Urinary bladder (tissue), 4 donors: ENCODE measurements around the gene EHMT2. TPM values are rescaled to one million over a fixed set of nuclear protein-coding genes. Genes with fewer than 3 reads are reported as not detected.
"Not testable (repeated sequence)": the region's sequence is repeated elsewhere in the genome, so short reads cannot be mapped to it uniquely, and the experiment has no call there.

Experiments used
- DNase-seq: peaks from one replicate; pipeline ENCODE4 v3.0.0-alpha.2; 2015; ENCODE audit errors: extremely low spot score
- H3K27ac ChIP-seq: one replicate; pipeline ENCODE4 v1.5.1; 2013; ENCODE audit warnings: low read depth, mild to moderate bottlenecking, moderate library complexity
- H3K36me3 ChIP-seq: one replicate; pipeline ENCODE4 v1.6.1; 2013; ENCODE audit warnings: mild to moderate bottlenecking, moderate library complexity; ENCODE audit not compliant: insufficient read depth
- H3K4me1 ChIP-seq: one replicate; pipeline ENCODE4 v1.6.1; 2013; ENCODE audit warnings: mild to moderate bottlenecking, moderate library complexity; ENCODE audit not compliant: insufficient read depth
- H3K4me3 ChIP-seq: one replicate; pipeline ENCODE4 v1.5.1; 2013; ENCODE audit warnings: low read depth, low read length
- WGBS: extraction: QIAGEN DNeasy Blood & Tissue Kit; methylation state at CpG from one replicate; pipeline ENCODE4 v1.1.7; 2013; 5-methylcytosine and 5-hydroxymethylcytosine counted together
- polyA plus RNA-seq: library from polyadenylated mRNA; stranded (reverse); fragments of 200-250 nt; gene quantifications from one replicate; pipeline ENCODE4 v1.2.3, GENCODE V29; 2013
- total RNA-seq: library from RNA; depleted of rRNA; stranded (reverse); fragments of >200 nt; gene quantifications from one replicate; pipeline ENCODE4 v1.2.3, GENCODE V29; 2014
- donor health status: healthy with polysubstance abuse.
- donor health status: healthy.

EHMT2 gene
- total and polyA plus RNA-seq, 2 donors = 33.1 to 45.5 TPM

DNA sequence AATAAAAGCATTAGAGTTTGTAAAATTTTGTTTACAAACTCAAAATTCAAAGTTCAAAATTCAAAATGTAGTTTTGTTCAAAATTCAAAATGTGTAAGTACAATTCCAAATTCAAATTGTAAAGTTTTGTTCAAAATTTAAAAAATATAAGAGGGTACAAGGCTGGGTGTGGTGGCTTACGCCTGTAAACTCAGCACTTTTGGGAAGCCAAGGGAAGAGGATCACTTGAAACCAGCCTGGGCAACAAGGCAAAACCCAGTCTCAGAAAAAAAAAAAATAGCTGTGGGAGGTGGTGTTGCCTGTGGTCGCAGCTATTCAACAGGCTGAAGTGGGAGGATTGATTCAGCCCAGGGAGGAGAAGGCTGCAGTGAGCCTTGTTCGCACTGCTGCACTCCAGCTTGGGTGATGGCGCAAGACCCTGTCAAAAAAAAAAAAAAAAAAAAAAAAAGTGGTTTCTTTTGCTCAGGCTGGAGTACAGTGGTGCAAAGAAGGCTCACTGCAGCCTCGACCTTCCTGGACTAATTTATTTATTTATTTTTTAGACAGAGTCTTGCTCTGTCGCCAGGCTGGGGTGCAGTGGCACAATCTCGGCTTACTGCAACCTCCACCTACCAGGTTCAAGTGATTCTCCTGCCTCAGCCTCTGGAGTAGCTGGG, 9.8 kb upstream of the EHMT2 start:
- Histone ChIP-seq H3K27ac (no peak overlapping the region), H3K36me3 (no peaks in the 10 kb centered on the region), H3K4me3 (no peak overlapping the region), H3K4me1 (no peaks in the 10 kb centered on the region)
- WGBS = 59% methylated on average over 7 of the region's 7 CpGs
- no peak for DNase-seq

DNA sequence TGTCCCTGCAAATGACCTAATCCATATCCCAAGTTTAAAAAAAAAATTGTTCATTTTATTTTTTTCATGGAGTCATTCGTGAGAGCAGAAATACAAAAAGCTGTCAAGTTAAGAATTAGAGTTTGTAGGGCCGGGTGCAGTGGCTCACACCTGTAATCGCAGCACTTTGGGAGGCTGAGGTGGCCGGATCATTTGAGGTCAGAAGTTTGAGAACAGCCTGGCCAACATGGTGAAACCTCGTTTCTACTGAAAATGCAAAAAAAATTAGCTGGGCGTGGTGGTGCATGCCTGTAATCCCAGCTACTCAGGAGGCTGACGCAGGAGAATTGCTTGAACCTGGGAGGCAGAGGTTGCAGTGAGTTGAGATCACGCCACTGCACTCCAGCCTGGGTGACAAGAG, 9.2 kb upstream of the EHMT2 start:
- not testable (repeated sequence) for H3K4me3 ChIP-seq, DNase-seq, H3K4me1 ChIP-seq, H3K36me3 ChIP-seq, H3K27ac ChIP-seq
- WGBS = 79% methylated on average over 8 of the region's 8 CpGs

DNA sequence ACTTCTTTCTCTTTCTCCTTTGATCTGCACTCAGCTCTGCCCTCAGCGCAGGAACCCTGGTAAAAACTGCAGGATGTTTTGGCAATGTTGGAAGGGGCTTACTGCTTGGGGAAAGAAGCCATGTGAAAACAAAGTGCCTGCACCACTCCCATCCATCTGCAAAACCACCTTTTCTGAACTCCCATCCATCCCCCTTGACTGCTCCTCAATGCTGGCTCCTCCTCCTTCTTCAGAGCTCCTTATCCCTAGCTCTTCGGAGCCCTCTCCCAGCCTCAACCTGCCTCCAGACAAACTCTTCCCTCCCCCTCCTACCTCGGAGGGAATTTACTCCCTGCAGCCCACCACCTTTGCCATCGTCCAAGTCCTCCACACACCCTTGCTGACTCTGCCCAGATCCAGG, 8.6 kb upstream of the EHMT2 start:
- no peak overlapping the region for H3K27ac ChIP-seq

DNA sequence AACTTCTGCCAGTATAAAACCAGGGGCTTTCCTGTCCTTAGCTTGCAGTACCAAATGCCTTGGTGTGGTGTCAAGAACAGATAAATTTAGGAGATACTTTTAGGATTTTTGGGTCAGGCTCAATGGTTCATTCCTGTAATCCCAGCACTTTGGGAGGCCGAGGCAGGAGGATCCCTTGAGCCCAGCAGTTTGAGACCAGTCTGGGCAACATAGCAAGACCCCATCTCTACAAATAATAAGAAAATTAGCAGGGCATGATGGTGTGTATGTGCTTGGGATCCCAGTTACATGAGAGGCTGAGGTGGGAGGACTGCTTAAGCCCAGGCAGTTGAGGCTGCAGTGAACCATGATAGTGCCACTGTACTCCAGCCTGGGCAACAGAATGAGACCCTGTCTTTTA, 7.5 kb upstream of the EHMT2 start:
- no peak for DNase-seq
- no peaks in the 10 kb centered on the region for H3K36me3 ChIP-seq
- no peaks in the 10 kb centered on the region for H3K4me1 ChIP-seq
- H3K27ac ChIP-seq = no peak overlapping the region
- 92% methylated on average over 1 of the region's 1 CpG for WGBS
- H3K4me3 ChIP-seq = no peak overlapping the region

More for the DNA sequence above, 8.6 kb upstream of the EHMT2 start:
- H3K36me3 ChIP-seq = no peaks in the 10 kb centered on the region
- no peaks in the 10 kb centered on the region for H3K4me1 ChIP-seq
- H3K4me3 ChIP-seq = no peak overlapping the region
- WGBS = 27% methylated on average over 4 of the region's 4 CpGs
- DNase-seq = no peak

DNA sequence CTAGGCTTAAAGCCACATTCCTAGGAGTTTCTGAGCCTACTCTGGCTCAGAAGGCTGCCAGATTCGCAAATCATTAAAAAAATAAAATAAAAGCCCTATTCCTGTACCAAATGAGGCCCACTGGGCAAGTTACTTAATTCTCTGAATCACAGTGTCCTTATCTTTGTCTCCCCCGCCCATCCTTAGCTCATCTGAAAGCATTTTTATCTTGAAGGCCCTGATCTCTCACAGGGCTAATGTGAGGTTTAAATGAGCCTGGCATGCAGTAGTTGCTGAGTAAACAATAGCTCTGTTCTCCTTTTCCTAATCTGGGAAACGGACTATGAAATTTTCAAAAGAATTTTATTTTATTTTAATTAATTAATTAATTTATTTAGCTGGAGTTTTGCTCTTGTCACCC, 6.5 kb upstream of the EHMT2 start:
- no peaks in the 10 kb centered on the region for H3K4me1 ChIP-seq
- H3K4me3 ChIP-seq = no peak overlapping the region
- WGBS = 45% methylated on average over 3 of the region's 3 CpGs
- no peak overlapping the region for H3K27ac ChIP-seq
- no peaks in the 10 kb centered on the region for H3K36me3 ChIP-seq
- DNase-seq = no peak

DNA sequence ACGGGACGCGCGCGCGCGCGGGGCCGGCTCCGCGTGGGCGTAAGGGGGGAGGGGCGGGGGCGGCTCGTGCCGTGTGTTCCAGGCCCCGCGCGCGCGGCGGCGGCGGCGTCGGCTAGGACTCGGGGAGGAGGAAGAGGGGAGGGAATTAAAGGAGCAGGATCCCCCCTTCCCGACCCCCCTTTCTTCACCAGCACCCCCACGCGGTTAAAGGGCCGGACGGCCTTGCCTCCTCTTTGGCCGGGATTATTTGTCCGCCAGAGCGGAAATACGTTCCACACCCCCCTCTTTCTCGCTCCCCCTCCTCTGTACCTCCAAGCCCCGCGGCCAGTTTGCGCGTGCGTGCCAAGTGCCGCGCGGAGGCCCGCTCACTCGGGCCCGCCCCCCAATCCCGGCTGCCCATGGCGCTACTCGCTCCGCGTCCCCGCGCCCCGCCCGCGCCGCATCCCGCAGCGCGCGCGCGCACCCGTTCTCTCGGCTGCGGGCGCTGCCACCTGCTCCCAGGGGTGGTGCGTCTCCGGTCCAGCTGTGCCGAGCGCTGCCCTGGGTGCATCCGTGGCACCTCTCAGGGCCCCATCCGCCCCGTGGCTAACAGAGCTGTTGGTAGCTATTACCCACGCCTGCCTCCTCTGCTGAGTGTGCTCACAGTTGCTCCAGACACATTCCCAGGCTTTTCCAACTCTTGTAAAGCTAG, 4.6 kb upstream of the EHMT2 start, which contains the start of gene ZBTB12:
Gene ZBTB12 (minus strand): TSS at position 134 of the 691 bp plus-strand sequence. CDS start 781 bp downstream, outside the sequence.
- Histone ChIP-seq H3K36me3 (no peaks in the 10 kb centered on the region), H3K4me1 (no peaks in the 10 kb centered on the region), H3K4me3 (peak within 1 kb of the TSS; percentile 86), H3K27ac (peak within 1 kb of the TSS; percentile 39)
- 0% methylated on average over 76 of the region's 77 CpGs for WGBS
- DNase-seq = peak; percentile 97

DNA sequence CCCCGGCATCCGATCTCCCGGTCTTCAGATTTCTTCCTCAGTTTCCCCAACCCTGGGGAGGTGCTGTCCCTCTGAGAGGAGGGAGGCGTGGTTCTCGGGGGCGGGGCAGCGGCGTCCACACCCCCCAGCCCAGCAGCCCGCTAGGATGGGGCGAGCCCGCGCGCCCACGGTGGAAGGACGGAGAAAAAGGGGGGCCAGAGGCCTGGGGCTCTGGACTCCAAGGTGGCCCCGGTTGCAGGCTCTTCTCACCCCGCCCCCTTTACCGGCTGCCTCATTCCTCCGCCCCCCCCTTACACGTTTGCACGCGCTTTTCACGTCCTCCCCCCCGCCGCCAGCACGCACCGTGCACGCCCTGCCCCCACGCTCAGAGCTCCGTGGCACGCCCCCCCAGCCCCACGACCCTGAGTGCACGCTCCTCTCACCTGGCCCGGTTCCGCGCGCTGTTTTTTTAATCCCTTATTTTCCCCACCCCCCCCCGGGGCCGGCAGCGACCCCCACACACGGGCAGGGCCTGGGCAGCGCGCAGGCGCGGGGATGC, 4.0 kb upstream of the EHMT2 start:
- under 1% methylated on average over 45 of the region's 45 CpGs for WGBS
- Histone ChIP-seq H3K4me1 (no peaks in the 10 kb centered on the region), H3K36me3 (no peaks in the 10 kb centered on the region), H3K4me3 (peak overlapping the region; percentile 86), H3K27ac (peak overlapping the region; percentile 39)
- DNase-seq = no peak

DNA sequence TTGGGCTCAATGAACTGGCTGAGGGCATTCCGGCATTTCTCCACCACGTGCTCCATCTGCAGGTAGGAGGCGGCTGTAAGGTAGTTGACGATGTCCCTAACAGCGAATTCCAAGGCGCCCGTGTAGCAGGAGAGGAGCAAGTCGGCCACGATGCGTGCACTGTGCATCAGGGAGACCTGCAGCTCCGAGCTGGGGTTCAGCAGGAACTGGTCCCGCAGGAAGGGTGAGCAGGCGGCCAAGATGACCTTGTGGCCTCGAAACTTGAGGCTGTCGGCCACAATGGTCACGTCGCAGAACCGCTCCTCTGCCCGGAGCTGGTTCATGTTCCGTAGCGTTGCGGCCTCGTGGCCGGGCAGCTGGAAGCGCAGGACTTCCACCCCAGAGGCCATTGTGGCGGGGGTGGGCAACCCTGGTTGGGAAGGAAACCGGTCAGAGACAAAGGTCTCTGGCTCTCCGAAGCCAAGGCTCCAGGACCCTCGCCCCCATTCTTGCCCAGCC, 3.5 kb upstream of the EHMT2 start:
- 28% methylated on average over 29 of the region's 29 CpGs for WGBS
- H3K27ac ChIP-seq = peak overlapping the region; percentile 39
- H3K36me3 ChIP-seq = no peaks in the 10 kb centered on the region
- DNase-seq = no peak
- no peaks in the 10 kb centered on the region for H3K4me1 ChIP-seq
- H3K4me3 ChIP-seq = peak overlapping the region; percentile 86

DNA sequence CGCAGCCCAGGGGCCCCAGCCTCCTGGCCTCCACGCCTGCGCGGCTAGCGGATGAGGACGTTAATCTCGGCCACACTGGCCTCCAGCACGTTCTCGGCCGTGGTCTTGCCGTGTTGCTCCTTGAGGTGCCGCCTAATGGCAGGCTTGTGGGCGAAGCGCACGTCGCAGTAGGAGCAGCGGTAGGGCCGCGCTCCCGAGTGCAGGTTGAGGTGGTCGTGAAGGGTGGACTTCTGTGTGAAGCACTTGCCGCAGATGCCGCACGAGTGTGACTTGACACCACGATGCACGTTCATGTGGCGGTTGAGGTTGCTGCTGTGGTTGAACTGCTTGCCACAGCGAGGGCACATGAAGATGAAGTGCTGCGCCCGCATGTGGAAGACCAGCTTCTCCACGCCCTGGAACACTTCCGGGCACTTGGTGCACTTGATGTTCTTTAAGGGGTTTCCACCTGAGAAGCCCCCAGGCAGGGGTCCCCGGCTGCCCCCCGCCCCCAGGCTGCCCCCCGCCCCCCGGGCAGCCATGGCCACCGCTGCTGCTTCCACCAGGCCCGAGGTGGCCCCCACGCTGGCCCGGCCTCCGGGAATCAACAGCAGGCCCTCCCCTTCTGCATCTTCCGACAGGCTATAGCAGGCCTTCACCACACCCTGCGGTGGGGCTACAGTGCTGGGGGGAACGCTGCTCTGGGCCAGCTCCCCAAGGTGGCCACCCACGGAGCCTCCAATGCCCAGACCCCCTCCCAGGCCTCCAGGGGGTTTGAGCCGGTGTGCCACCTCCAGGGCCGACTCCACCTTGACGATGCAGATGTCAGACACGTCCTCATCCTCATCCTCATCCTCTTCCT, 2.6 kb upstream of the EHMT2 start:
- no peak for DNase-seq
- WGBS = 81% methylated on average over 49 of the region's 49 CpGs
- H3K27ac ChIP-seq = no peak overlapping the region

DNA sequence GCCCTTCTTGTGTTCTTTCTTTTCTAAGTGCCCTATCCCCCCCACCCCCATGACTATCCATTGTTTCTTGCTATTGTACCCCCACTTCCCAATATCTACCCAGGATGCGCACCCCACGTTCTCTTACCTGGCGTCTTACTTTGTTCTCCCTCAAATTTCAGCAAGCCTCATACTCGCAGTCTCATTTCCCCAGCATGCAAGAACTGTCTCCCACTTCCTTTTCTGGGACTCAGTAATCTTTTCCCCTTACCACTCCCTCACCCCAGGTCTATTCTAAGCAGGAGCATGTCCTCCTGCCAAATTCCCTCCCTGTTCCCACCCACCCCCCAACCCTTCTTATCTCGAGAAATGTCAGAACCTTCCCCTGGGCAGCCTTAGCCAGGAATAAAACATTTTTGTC, 1.7 kb upstream of the EHMT2 start:
- Histone ChIP-seq H3K4me1 (no peaks in the 10 kb centered on the region), H3K36me3 (no peaks in the 10 kb centered on the region), H3K27ac (no peak overlapping the region), H3K4me3 (no peak overlapping the region)
- DNase-seq = no peak
- 62% methylated on average over 5 of the region's 5 CpGs for WGBS

More for the DNA sequence above, 2.6 kb upstream of the EHMT2 start:
- Histone ChIP-seq H3K4me3 (no peak overlapping the region), H3K4me1 (no peaks in the 10 kb centered on the region), H3K36me3 (no peaks in the 10 kb centered on the region)

DNA sequence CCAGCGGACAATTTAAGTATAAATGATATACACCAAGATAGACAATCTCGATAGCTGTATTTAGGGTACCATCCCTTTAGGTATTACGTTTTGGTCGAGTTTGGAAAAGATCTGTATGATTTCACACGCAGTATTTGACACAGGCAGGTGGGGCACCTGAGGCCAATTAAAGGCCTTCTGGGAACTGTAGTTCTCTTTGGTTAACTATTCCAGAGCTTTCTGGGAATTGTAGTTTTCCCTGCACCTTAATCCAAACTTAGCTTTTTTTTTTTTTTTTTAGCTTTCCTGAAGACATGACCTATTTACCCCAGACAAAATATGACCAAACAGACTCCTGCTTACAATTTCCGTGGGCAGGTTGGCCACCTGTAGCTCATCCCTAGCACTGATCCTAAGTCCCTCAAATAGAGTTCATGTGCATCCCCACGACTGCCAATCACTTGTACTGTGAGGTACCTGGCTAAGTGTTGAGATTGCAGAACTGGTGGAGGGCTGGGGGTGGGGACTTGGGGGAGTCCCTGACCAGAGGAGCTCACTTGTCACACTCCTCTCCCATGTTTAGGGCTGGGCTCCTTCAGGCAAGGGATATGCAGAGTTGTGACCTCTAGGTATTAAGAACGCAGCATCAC, 999 bp upstream of the EHMT2 start:
- Histone ChIP-seq H3K4me3 (peak overlapping the region; percentile 99), H3K36me3 (no peaks in the 10 kb centered on the region), H3K27ac (no peak overlapping the region), H3K4me1 (no peaks in the 10 kb centered on the region)
- no peak for DNase-seq
- WGBS = 16% methylated on average over 8 of the region's 8 CpGs

DNA sequence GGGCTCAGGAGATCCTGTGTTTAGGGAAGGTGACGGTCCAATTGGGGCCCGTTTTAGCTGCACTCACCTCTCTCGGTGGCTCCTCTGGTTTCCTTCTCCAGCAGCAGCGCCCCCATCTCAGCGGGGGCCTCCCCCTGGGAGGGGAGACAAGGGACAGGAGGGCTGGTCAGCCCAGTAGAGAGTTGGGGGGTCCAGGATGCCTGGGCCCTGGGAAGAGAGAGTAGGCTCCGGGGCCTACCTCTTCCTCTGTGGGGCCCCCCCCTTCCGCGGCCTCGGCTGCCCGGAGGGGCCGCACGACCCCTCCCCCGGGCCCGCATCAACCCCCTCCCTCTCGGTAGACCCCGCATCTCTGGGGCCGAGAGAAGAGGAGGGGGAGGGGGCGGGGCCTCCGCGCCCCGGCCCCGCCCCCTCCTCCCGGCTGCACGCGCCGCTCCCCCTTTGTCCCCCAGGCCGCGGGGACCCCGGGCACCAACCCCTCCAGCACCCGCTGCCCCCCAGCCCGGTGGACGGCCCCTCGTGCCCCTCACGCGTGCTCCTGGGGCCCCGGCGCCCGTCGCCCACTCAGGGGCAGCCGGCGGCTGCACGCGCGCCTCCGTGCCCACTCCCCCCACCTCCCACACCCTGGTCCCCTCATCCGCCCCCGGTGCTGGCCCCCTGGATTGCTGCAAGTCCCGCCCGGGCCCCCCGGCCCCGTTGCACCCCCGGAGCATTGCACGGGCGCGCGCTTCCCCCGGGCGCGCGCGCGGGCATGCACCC, 464 bp downstream of the EHMT2 start:
- peak overlapping the region; percentile 67 for H3K27ac ChIP-seq
- DNase-seq = no peak

More for the DNA sequence above, 464 bp downstream of the EHMT2 start:
- under 1% methylated on average over 59 of the region's 62 CpGs for WGBS
- Histone ChIP-seq H3K36me3 (no peaks in the 10 kb centered on the region), H3K4me3 (peak overlapping the region; percentile 99), H3K4me1 (no peaks in the 10 kb centered on the region)
